Renal cortical epithelial cell (primary cell): Measurements from ENCODE around the gene PITPNC1. TPM values are rescaled to one million over a fixed set of nuclear protein-coding genes. Genes with fewer than 3 reads are reported as not detected.
A peak's percentile ranks its signal among the peaks of the same experiment; 100 is the strongest.
"Not testable (repeated sequence)": the region's sequence is repeated elsewhere in the genome, so short reads cannot be mapped to it uniquely, and the experiment has no call there.

Source experiments
- DNase-seq: peaks from one replicate; pipeline ENCODE4 v3.0.0-alpha.2; 2011; ENCODE audit warnings: low read depth
- total RNA-seq: library from RNA; depleted of rRNA; stranded (reverse); fragments of >200 nt; gene quantifications from 2 replicates; pipeline ENCODE4 v1.2.3, GENCODE V29; 2014

PITPNC1 gene
- total RNA-seq, 1 donor from 2014 or later = 7.3 TPM

- DNase-seq = no peak
These were observed 7.4 kb upstream of the PITPNC1 start for GRCh38 chr17:67369676-67370075.

DNA sequence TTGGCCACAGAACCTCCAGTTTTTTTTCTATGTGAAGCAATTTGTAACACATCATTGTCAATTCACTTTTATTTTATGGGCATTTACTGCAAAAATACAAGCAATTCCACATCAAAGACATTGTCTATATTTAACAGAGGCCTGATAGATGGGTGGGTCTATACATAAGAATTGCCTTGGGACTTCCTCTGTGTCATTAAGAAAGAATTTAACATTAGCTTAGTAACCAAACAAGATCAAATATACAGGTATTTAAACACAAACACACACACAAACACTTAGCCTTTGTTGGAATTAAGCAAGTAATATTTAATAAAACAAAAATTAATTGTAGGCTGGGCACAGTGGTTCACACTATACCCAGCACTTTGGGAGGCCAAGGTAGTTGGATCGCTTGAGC is 4.3 kb upstream of the PITPNC1 start:
- DNase-seq = no peak

- peak; percentile 67 for DNase-seq
These were observed 2.6 kb upstream of the PITPNC1 start for GRCh38 chr17:67374329-67375053.

DNA sequence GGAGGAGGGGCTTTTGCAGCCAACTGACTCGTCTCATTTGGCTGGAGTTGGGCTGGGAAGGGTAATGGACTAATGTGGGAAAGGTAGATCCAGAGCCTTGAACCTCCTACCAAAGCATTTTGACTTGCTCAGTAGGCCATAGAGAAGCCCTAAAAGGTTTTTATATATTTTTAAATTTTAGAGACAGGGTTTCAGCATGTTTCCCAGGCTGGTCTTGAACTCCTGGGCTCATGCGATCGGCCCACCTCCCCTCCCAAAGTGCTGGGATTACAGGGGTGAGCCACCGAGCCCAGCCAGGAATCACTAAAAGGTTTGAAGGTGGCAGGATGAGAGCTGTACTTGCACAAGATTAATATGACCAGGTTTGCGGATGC is 2.0 kb upstream of the PITPNC1 start:
- DNase-seq = no peak

DNA sequence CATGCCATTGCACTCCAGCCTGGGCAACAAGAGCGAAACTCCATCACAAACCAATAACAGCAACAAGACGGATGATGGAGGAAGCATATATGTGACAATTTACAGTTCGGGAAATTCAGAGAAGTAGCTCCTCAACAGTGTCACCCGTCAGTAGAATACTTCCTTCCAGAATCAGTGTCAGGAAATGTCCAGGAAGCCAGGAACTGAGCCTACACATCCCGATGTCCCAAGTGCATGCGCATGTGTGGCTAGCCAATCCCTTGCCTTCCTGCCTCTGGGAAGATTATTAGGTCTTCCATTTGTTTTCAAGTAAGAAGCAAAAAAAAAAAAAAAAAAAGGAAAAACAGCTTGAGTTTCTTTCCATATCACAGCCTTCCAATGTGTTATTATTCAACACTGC is 1.4 kb upstream of the PITPNC1 start:
- no peak for DNase-seq

DNA sequence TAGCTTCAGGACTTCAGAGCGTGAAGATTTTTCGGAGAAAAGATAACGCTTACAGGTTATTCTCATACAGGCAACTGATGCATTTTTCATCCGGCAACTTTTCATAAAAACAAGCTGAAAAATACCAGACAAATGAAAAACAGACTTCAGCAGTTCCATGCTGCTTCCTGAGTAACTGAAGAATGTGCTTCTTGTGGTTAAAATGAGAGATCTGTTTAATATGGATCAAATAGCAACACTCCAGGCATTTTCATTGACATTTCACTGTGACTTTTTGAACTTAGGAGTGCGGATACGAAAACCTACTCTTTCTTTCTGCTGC is 705 bp upstream of the PITPNC1 start:
- DNase-seq = no peak

GRCh38 chr17:67377488-67378453 is 690 bp downstream of the PITPNC1 start:
- DNase-seq = no peak

DNA sequence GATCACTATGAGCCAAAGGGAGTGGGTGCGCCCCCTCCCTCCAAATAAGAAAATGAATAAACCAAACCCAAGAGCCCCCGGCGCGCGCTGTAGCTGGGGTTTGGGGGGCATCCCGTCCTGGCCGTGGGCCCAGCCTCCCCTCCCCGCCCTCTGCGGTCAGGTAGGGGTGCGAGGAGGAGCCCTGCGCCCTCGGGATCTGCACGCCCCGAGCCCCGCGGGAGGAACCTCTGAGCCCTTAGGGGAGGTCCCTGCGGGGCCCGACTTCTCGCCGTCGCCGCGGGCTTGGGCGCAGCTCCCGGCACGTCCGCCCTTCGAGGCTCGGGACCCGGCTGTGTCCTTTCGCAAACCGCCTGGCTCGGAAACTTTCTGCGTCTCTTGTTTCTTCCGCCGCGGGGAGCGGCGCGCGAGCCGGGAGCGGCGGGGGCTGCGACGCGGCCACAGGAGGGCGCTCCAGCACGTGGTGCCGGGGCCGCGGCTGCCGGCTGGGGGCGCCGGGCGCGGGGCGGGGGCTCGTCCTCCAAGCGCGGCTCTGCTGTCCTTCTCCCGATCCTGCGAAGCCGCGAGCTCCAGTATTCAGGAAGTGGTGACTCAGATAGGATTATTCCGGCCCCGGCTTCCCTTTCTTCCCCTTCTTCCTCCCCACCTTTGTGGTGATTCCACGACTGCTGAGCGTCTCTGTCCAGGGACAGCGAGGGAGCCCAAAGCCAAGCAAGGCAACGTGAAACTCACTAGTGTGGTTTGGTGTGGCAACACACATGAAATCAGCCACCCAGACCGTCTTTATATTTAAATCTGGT is 1.6 kb downstream of the PITPNC1 start:
- DNase-seq = peak; percentile 51

- DNase-seq = no peak
These were observed 2.2 kb downstream of the PITPNC1 start for GRCh38 chr17:67379251-67379630.

DNA sequence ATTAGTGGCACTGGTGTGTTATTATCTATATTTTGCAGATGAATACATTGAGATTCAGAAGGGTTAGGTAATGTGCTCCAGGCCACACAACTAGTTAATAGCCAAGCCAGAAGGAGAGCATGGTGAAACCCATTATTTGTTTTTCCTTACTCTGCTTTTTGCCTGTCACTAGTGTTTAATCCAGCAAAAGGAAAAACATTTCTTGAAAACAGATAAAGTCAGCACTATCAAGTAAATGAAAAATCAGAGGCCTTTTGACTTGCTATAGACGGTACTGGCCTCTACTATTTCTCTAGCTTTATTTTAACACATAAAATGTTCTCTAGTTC is 4.8 kb downstream of the PITPNC1 start:
- DNase-seq = peak; percentile 44

- no peak for DNase-seq
These were observed 8.3 kb downstream of the PITPNC1 start for GRCh38 chr17:67385122-67385988.

DNA sequence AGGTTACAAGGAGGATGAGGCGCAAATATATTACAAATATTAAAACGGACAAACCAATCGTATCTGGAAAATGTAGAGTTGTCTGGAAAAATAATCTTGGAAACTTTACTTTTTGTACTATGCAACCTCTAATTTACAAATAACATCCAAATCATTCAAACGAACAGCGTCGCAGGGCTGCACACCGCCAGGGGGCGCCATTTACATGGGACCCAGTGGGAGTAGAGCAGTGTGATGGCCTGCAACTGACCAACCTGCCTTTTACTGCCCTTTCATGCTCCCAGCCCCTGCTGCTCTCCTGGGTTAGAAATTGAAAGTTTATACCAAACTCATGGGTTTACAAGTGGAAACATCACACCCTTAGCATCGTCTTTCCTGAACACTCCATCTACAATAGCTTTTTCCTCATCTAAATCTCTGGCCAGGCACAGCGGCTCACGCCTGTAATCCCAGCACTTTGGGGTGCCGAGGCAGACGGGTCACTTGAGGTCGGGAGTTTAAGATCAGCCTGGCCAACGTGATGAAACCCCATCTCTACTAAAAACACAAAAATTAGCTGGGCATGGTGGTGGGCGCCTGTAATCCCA is 10.0 kb downstream of the PITPNC1 start:
- no peak for DNase-seq

GRCh38 chr17:67388536-67388935 is 11.5 kb downstream of the PITPNC1 start:
- not testable (repeated sequence) for DNase-seq

GRCh38 chr17:67388986-67389385 is 11.9 kb downstream of the PITPNC1 start:
- no peak for DNase-seq

DNA sequence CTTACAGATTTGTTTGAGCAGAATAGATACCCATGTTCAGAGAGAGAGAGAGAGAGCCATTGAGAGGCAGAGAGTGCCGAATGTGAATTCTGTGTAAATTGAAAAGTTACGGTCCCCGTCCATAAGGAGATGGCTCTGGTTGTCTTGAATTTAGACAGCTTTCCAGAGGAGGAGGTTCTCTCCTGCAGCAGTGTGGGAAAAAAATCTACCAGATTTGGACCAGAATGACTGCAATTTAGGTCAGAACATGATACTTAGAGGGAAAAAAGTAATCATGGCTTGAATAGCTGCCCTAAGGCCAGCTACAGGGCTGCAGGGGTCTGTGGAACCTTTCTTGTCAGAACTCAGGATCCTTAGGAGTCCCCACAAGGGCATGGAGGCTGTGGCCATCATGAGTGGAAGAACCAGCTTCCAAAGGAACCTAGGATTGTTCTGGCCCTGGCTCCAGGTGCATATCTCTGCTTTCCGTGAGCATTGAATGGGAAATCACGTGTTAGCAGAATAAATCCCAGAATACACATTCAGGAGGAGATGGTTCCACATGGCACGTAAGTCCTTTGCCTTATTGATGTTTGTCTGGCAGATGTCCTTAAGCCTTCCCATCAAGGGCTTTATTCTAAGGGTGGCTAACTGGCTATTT is 13.0 kb downstream of the PITPNC1 start:
- DNase-seq = no peak

GRCh38 chr17:67390646-67391361 is 13.7 kb downstream of the PITPNC1 start:
- DNase-seq = peak; percentile 98

DNA sequence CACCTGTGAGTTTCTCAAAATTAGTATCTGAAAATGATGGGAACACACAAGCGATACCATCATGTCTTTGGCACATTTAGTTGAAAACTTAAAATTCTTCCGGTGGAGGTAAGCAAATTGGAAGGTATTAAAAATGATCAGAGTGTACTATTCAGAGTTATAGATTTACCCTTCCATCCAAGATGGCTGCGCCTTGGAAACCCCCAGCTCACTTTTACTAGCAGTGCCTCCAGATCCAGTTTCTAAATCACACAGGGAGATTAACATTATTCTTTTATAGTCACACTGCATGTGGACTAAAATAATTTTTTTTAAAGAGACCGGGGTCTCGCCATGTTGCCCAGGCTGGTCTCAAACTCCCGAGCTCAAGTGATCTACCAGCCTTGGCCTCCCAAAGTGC is 15.0 kb downstream of the PITPNC1 start:
- DNase-seq = no peak

DNA sequence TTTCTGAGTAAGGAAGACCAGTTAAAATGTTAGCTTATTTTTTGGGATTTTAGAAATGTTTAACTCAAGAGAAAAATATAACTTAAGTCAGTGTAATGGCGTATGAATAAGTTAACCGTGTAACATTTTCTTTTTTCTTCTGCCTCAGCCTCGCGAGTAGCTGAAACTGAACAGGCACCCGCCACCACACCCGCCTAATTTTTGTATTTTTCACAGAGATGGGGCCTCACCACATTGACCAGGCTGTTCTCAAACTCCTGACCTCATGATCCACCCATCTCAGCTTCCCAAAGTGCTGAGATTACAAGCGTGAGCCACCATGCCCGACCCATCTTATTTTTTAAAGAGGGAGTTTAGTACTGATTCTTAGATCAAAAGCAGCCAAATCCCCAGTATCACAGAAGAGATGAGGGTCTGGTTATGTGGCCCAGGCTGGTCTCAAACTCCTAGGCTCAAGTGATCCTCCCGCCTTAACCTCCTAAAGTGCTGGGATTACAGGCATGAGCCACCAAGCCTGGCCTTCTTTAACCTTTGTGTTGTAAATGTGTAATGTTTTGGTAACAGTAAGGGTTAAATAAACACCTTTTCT is 16.8 kb downstream of the PITPNC1 start:
- DNase-seq = no peak

GRCh38 chr17:67399676-67400075 is 22.6 kb downstream of the PITPNC1 start:
- DNase-seq = no peak

- peak; percentile 85 for DNase-seq
These were observed 23.1 kb downstream of the PITPNC1 start for GRCh38 chr17:67400193-67400592.
